ENCODE measurements around the gene GLIS2.
A peak's percentile ranks its signal among the peaks of the same experiment; 100 is the strongest.

The GLIS2 gene

DNA sequence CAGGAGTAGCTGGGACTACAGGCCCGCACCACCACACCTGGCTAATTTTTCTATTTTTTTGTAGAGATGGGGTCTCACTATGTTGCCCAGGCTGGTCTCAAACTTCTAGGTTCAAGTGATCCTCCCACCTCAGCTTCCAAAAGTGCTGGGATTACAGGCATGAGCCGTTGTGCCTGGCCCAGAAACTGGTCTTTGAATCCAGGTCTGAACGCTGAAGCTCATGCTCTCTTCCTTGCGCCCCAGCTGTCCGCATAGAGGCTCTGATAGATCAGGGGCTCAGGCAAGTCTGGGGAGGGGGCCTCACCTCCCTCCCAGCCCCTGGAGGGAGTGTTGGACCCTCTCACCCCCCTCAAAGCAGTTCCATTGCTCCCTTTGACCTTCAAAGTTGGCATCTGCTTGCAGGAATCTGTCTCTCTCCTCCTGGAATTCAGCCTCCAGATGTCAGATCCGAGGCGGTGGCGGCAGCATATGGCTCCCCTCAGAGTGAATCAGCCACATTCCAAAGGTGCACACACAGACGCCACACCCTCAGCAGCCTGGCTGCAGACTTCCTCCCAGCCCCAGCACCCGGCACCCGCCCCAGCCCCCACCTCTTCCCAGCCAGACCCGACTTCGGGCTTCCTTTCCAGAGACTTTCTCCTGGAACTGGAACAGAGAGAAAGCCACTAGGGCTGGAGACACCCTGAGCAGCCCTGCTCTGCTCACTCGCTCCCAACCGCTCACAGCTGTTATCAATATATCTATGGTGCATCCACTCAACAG, 16.9 kb upstream of the GLIS2 start:
- no peak for DNase-seq

DNA sequence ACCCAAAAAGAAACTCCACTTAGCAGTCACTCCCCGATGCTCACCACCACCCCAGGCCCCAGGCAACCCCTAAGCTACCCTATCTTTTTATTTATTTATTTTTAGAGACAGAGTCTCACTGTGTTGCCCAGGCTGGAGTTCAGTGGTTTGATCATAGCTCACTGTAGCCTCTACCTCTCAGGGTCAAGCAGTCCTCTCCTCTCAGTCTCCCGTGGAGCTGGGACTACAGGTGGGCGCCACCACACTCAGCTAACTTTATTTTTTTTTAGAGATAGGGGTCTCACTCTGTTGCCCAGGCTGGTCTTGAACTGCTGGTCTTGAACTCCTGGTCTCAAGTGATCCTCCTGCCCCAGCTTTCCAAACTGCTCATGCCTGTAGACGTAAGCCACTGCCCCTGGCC, 14.7 kb upstream of the GLIS2 start:
- no peak for DNase-seq

DNA sequence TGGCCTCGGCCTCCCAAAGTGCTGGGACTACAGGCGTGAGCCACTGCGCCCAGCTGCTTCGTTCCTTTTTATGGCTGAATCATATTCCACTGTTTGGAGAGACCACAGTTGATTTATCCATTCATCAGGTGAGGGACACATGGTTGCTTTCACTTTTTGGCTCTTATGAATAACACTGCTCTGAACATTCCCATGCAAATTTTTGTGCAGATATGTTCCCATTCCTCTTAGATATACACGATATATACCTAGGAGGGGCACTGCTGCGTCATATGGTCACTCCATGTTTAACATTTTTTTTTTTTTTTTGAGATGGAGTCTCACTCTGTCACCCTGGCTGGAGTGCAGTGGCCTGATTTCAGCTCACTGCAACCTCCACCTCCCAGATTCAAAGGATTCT, 13.9 kb upstream of the GLIS2 start:
- no peak for DNase-seq

GRCh38 chr16:4303973-4304372, 11.9 kb upstream of the GLIS2 start:
- no peak for DNase-seq

GRCh38 chr16:4306470-4307214, 9.2 kb upstream of the GLIS2 start:
- DNase-seq: peak; percentile 37

DNA sequence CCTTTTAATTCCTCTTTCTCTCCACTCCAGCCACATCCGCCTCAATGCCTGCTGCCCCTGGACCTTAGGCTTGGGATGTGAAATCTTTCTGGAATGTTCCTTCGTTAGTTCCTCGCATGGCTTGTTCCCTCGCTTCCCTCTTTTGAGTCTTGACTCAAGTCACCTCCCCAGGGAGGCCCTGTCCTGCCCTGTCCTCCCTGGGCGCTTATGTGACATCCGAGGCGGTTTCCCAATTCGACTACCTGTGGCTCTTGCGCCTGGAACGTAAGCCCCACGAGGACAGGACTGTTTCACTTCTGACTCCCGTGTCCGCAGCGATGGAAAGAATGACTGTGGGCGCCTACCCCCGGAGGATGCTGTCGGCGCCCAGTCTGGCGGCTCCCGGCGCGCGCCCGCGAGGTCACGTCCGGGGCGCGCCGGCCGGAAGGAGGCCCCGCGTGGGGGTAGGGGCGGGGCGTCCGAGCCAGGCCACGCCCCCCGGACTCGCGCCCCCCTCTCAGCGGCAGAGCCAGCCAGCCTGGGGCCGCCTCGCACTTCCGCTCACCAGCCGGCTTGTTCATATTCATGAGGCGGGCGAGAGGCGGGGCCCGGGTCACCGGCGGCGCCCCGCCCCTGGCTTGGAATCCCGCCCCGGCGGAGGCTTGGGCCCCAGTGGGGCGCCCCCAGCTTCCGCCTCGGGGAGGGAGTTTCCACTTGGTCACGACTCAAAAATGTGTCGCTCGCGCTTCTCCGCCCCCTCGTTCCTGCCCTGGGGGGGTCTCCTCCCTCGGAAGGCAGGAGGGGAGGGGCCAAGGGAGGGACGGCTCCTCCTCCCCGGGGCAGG, 8.4 kb upstream of the GLIS2 start:
- peak; percentile 96 for DNase-seq

DNA sequence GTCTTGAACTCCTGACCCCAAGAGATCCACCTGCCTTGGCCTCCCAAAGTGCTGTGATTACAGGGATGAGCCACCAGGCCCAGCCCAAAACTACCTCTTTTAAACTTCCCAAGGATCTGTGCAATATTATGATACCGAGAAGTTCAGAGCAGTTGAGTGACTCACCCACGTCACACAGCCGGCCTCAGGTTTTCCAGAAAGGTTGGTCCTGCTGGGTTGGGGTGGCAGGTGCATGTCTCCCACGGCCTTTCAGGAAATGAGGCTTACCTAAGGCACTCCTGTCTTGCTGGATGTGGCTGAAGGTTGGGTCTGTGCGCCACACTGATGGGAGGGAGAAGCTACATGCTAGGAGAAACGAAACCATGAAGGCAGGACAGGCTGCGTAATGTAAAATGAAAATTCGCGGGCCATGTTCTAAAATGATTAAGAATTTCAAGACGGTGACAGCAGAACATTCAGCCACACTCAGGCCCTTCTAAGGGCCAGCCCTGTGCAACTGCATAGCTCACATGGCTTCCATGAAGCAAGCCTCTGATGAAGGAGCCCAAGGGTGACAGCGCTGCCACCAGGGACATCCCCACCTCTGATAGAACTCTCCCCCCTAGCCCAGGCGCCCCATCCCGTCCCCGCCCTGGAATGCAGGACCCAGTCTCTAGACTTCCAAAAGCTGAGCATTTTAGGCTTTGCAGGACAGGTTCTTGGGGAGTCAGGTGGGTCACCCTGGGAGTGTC, 6.6 kb upstream of the GLIS2 start:
- DNase-seq: no peak

- peak; percentile 61 for DNase-seq
Observed at GRCh38 chr16:4309833-4310266, 6.0 kb upstream of the GLIS2 start.

DNA sequence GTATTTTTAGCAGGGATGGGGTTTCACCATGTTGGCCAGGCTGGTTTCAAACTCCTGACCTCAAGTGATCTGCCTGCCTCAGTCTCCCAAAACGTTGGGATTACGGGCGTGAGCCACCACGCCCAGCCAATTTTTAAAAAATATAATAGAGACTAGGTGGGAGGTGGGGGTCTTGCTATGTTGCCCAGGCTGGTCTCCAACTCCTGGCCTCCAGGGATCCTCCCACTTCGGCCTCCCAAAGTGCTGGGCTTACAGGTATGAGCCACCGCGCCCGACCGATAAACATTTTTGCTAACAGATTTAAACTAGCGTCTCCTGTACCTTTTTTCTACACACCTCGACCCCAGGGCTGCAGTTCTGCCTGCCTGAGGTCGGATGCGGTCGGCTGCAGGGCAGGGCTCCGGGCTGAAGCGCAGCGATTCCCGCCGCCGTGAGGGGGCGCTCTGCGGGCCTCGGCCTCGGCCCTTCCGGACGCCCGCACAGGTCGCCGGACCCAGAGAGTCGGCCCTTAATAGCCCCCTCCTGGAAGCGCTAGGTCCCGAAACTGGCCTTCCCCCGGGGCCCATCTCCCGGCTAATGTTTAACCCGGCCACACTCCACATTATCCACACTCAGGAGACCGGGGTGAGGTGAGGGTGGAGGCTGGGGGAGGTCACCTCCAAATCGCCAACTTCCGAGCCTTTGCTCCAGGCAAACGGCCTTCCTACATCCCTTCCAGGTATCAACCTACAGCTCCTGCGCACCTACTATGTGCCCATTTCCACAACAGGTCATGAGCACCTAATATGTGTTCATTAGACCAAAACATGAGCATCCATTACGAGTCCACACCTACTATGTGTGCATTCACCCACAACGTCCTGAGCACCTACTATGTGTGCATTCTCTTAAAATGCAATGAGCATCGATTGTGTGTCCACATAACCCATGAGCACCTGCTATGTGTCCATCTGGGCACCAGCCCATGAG, 2.0 kb upstream of the GLIS2 start:
- no peak for DNase-seq

GRCh38 chr16:4314532-4315185, 1.2 kb upstream of the GLIS2 start:
- no peak for DNase-seq

DNA sequence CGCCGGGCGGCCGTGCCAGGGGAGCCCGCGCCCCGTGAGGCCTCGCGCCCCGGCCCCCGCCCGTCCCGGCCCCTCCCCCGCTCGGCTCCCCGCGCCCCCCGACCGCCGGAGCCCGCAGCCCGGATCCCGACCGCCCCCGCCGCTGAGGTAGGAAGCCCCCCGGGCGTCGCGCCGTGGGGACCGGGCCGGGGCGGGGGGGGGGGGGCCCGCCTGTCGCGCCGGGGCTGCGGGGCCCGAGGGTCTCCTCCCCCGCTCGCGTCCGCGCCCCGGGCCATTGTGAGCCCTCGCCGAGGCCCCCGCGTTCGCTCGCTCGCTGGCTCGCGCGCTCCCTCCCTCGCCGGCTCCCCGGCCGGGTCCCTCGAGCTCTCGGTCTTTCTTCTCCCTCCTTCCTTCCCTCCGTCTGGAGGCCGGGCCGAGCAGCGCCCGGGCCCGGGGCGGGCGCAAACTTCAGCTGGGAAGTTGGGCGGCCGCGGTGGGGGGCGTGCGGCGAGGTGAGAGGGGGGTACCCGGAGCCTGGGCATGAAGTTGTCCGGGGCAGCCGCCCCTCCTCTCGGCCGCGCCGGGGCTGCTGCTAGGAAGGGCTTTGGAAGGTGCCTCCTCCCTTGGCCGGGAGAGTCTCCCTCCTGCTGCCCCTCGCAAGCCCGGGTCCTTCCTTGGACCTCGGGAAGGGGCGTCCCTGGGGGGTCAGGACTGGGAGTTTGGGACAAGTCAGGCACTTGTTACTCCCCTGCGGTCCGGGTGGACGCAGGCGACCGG, 419 bp downstream of the GLIS2 start:
- no peak for DNase-seq

- DNase-seq: no peak
Observed at GRCh38 chr16:4316864-4317531, 1.1 kb downstream of the GLIS2 start.

DNA sequence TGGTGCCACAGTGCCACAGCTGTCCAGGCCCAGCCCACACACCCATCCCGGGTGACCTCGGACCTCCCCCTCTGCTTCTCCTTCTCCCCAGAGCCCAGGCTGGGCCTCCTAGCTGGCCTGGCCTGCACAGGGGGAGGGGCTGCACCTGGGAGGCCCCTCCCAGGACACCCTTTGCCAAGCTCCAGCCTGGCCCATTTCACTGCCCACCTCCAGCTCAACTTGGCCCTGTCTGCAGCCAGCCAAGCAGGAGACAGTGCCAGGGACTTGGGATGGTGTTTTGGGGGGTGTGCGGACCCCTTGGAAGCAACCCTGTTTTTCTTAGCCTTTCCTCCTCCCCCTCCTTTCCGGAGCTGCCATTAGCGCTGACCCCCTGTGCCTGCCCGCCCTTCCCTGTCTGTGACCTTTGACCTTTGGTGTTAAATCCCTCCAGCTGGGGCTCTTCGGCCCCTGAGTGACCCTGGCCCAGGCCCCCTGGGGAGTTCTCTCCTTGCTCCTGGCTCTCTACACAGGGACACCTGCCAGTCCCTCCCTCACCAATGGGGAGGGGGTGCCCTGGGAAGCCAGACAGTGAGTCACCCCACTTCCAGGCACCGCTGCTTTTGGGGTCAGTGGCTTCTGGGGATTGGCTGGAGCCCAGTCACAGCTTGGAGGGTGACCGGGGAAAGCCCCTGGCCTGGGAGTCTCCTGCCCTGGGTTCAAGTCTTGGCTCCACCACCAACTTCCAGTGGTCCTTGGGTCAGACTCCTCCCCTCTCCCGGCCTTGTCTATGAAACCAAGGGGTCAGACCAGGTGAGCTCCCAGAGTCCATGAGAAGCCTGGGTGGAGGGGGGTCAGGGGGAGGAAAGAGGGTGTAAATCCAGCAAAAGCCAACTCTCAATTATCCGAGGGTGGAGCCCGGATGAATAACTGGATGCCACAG, 1.9 kb downstream of the GLIS2 start:
- no peak for DNase-seq

DNA sequence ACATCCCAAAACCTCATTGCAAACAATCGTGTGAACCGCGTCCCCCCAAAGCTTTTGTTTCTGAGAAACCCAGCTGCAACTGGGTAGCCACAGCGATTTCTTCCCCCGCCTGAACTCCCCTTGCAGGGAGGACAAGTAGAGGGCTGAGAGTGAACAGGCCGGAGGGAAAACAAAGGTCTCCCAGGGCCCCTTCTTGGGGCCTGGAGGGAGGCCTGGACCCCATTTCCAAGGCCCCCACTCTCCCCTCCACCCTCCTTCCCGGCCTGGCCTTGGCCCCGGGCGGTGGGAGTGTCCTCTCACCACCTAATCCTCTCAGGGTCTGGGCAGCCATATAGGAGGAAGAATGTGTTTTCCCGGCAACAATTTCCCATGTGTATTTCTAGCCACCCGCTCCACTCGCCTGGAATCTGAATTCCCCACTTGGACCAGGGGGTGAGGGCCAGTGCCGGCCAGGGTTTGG, 2.6 kb downstream of the GLIS2 start:
- no peak for DNase-seq

- no peak for DNase-seq
Observed at GRCh38 chr16:4318967-4319366, 3.1 kb downstream of the GLIS2 start.

DNA sequence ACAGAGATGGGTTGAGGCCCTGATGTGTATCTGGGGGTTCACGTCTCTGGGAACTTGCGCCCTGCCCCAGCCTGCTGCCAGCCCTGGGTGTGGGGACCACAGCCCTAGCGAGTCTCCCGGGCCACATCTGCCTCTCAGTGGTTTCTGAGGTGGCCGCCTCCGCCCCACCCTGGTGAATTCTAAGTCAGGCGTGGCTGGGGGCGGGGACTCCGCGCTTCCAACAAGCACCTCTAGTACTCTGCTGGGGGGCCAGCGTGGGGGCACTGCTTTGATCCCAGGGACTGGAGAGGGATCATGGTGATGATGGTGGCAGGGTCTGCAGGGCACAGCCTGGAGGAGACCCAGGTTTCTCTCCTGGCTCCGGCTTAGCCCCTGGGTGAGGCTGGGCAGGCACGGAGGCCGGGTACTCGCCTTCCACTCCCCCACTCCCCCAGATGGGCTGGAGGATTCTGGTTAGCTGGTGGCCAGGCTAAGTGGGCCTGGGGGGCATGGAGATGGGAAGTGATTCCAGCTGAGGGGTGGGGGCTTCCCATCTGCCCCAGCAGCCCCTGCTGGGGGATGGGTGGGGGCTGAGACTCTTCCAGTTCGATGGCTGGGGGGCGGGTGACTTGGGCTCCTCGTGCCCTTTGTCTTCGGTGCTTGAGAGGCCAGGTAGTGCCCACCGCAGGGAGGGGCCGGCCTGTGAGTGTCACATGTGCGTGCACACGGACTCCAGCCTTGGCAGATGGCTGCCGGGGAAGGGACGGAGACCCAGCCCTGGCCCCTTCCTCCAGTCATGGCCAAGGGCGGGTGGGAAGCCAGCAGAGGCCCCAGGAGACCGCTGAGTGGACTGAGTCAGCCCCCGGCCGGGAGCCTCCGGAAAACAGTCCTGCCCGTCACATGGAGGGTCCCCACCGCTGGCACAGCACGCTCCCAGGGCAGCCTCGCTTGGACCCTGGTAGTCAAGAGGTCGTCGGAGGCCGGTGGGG, 3.9 kb downstream of the GLIS2 start:
- DNase-seq: peak; percentile 51

- no peak for DNase-seq
Observed at GRCh38 chr16:4320571-4321137, 4.8 kb downstream of the GLIS2 start.
